Left ventricle myocardium inferior (tissue), 1 donor: ENCODE data around the gene SLFN5. TPM values are rescaled to one million over a fixed set of nuclear protein-coding genes. Genes with fewer than 3 reads are reported as not detected.

Experiments
- DNase-seq: peaks from one replicate; pipeline ENCODE4 v3.0.0-alpha.2; 2020
- H3K27ac ChIP-seq: fragments of 200-600 bp; replicated peaks from 2 replicates; pipeline ENCODE4 v1.8.0; 2021
- H3K27me3 ChIP-seq: fragments of 200-600 bp; 2 replicates; pipeline ENCODE4 v1.8.0; 2021; ENCODE audit warnings: low read depth
- H3K36me3 ChIP-seq: fragments of 200-600 bp; 2 replicates; pipeline ENCODE4 v1.8.0; 2021
- H3K4me1 ChIP-seq: fragments of 200-600 bp; 2 replicates; pipeline ENCODE4 v1.8.0; 2021
- H3K4me3 ChIP-seq: fragments of 200-600 bp; 2 replicates; pipeline ENCODE4 v1.8.0; 2021; ENCODE audit warnings: mild to moderate bottlenecking, moderate library complexity
- H3K9me3 ChIP-seq: fragments of 200-600 bp; replicated peaks from 2 replicates; pipeline ENCODE4 v1.8.0; 2021
- intact Hi-C: fragments of 100-400 bp; cut with micrococcal nuclease; formaldehyde crosslinking; loops from one replicate; pipeline ENCODE4 v1.11.0; 2022
- total RNA-seq: library from RNA; stranded (reverse); fragmentation: NEBNext Ultra II Directional; extraction: Animal tissue kit (Norgen Biotek cat#: 25700); gene quantifications from one replicate; pipeline ENCODE4 v1.2.1, GENCODE V29; 2021
- TF ChIP-seq, protein P1 (sequence below): fragments of 200-600 bp; IDR thresholded peaks from 2 replicates; pipeline ENCODE4 v1.8.0; 2021; ENCODE audit warnings: antibody characterized with exemption, mild to moderate bottlenecking, borderline replicate concordance
- donor health status: DM: no; HTN: yes; CAD: no; lungs with severe emphysema.

SLFN5 gene
- total RNA-seq, 1 donor from 2014 or later = 8.6 TPM

DNA sequence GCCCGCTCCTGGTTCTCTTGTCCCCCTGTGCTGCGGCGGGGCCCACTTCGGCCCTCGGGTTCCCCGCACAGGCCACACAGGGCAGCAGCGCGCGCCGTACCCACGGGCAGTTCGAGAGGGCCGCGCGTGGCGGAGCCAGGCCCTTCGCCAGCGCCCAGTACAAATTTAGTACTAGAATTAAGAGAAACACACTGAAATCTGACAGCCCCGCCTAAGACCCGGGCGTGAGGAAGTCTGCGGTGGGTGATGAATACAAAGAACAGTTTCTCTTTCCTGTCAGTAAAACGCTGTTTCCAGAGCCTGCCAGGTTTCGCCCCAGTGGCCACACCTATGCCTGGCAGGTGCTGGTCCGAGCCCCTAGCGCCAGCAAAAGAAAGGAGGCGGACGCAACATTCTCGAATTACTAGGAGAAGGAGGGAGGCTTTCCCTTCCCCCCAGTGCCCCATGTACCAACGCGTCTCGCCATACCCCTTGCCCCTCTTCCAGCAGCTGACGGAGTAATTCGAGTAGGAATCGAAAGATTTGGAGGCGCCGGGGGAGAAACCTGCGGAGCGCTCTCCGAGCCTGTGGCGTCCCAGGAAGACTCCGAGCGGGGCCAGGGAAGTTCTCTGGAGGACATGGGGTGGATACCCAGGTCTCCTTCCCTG, 591 bp upstream of the SLFN5 start:
- H3K27me3 ChIP-seq = no peaks in the 10 kb centered on the region
- DNase-seq = peak; percentile 35
- intact Hi-C loops = no loop called here
- H3K9me3 ChIP-seq = no peaks in the 10 kb centered on the region
- peak overlapping the region; percentile 91 for H3K4me3 ChIP-seq
- peak overlapping the region; percentile 96 for H3K27ac ChIP-seq
- TF ChIP-seq, protein P1, sequence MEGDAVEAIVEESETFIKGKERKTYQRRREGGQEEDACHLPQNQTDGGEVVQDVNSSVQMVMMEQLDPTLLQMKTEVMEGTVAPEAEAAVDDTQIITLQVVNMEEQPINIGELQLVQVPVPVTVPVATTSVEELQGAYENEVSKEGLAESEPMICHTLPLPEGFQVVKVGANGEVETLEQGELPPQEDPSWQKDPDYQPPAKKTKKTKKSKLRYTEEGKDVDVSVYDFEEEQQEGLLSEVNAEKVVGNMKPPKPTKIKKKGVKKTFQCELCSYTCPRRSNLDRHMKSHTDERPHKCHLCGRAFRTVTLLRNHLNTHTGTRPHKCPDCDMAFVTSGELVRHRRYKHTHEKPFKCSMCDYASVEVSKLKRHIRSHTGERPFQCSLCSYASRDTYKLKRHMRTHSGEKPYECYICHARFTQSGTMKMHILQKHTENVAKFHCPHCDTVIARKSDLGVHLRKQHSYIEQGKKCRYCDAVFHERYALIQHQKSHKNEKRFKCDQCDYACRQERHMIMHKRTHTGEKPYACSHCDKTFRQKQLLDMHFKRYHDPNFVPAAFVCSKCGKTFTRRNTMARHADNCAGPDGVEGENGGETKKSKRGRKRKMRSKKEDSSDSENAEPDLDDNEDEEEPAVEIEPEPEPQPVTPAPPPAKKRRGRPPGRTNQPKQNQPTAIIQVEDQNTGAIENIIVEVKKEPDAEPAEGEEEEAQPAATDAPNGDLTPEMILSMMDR = peak; percentile 54
- no peaks in the 10 kb centered on the region for H3K36me3 ChIP-seq
- peaks cover 45% of the 10 kb centered on the region for H3K4me1 ChIP-seq

DNA sequence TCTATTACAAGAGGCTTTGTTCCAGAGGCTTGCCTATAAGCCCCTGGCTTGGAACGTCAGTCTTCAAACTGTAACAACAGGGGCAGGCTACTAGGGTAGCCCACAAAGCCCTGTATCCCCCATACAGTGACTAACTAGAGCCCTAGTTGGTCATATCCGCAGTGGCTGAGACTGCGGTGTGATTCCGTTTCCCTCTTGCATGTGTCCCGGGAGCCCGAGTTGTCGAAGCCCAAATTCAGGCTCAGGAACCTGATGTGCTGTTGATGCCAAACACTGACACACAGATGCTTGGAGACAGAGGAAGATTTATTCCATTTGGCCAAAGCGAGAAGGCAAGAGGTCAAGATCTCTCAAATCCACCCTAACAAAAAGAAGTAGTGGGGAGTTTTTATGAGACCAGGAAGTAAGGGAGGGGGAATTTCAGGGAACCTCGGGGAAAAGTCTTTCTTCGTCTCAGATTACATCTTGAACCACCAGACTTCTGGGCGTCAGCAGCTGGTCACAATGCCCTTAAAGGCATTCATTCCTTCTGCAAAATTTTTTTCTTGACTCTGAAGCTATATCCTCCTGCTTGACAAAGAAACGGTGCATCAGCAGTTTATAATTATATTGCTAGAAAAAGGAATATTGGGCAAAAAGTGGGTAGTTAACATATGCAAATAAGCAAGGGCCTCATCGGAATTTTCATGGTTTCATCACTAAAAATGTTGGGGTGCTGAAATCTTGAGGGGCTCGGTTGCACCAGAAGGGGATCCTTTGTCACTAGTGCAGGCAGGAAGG, 879 bp downstream of the SLFN5 start:
- intact Hi-C loops = no loop called here

DNA sequence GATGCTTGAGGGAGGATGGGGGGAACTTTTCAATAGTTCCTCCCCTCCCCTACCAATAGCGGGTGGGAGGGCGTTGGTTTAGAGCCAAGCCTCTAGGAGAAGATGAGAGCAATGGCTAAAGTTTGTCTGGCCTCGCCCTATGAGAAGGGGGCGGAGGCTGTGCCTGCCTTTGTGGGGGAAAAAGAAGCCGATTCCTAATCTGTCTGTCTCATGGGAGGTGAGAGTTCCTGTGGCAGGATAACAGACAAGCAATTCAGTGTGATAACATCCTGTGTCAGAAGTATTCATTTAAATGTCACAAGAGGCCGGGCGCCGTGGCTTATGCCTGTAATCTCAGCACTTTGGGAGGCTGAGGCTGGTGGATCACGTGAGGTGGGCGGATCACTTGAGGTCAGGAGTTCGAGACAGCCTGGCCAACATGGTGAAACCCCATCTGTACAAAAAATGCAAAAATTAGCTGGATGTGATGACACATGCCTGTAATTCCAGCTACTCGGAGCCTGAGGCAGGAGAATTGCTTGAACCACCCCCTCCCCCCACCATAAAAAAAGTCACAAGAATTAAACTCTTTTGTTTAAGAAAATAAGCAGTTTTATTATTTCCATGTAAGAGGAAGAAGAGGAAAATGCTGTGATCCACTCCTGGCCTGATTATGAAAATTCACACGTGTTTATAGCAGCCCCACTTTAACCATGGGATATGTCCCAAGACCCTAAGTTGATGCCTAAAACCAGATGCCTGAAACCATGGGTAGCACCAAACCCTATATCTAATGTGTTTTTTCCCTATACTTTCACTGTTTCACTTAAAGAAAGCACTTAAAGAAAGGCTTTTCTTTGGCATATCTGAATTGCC, 1.7 kb downstream of the SLFN5 start:
- peak; percentile 65 for DNase-seq

More for the DNA sequence above, 879 bp downstream of the SLFN5 start:
- TF ChIP-seq, protein P1 = no peak
- Histone ChIP-seq H3K4me1 (peaks cover 45% of the 10 kb centered on the region), H3K9me3 (no peaks in the 10 kb centered on the region), H3K27me3 (no peaks in the 10 kb centered on the region), H3K27ac (peak overlapping the region; percentile 96), H3K36me3 (peaks cover 3% of the 10 kb centered on the region), H3K4me3 (peak overlapping the region; percentile 91)
- peak; percentile 33 for DNase-seq

DNA sequence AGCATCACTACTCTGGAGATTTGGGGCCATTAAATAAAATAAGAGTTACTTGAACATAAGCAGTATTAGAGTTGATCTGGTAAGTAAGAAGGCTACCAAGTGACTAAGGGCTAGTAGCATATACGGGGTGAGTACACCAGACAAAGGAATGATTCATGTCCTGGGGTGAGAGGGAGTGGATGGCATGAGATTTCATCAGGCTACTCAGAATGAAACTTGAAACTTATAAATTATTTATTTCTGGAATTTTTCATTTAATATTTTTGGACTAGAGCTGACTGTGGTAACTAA, 2.3 kb downstream of the SLFN5 start:
- Histone ChIP-seq H3K27me3 (no peaks in the 10 kb centered on the region), H3K4me1 (peaks cover 45% of the 10 kb centered on the region), H3K27ac (peak overlapping the region; percentile 96), H3K4me3 (peak overlapping the region; percentile 91), H3K36me3 (peaks cover 3% of the 10 kb centered on the region), H3K9me3 (no peaks in the 10 kb centered on the region)
- TF ChIP-seq, protein P1 = no peak
- no peak for DNase-seq
- intact Hi-C loops = no loop called here

More for the DNA sequence above, 1.7 kb downstream of the SLFN5 start:
- peaks cover 3% of the 10 kb centered on the region for H3K36me3 ChIP-seq
- H3K4me1 ChIP-seq = peaks cover 45% of the 10 kb centered on the region
- TF ChIP-seq, protein P1 = no peak
- intact Hi-C loops = no loop called here
- no peaks in the 10 kb centered on the region for H3K9me3 ChIP-seq
- H3K4me3 ChIP-seq = peak overlapping the region; percentile 91
- no peaks in the 10 kb centered on the region for H3K27me3 ChIP-seq
- H3K27ac ChIP-seq = peak overlapping the region; percentile 96

DNA sequence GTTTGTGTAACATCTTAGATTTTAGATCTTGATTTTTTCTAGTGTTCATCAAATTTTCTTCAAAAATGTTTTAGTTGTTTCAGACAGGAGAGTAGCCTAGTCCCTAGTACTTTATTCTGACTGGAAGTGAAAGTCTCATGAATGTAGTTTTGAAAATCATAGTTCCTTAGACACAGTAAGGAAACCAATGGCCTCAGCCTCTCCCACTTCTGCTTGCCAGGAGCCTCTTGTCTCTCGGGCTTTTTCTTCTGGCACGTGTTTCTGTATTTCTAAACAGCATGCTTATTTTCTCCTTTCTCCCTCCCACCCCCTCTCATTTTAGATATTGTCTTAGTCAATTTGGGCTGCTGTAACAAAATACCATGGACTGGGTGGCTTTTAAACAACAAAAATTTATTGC, 9.8 kb downstream of the SLFN5 start:
- Histone ChIP-seq H3K27me3 (no peaks in the 10 kb centered on the region), H3K27ac (peak overlapping the region; percentile 20), H3K4me3 (no peak overlapping the region), H3K4me1 (peaks cover 40% of the 10 kb centered on the region), H3K36me3 (peaks cover 3% of the 10 kb centered on the region), H3K9me3 (no peaks in the 10 kb centered on the region)
- DNase-seq = no peak
- TF ChIP-seq, protein P1 = no peak
- intact Hi-C loops = no loop called here
